ENCODE measurements around the gene NEURL1B. TPM values are rescaled to one million over a fixed set of nuclear protein-coding genes. Genes with fewer than 3 reads are reported as not detected.

The NEURL1B gene, protein sequence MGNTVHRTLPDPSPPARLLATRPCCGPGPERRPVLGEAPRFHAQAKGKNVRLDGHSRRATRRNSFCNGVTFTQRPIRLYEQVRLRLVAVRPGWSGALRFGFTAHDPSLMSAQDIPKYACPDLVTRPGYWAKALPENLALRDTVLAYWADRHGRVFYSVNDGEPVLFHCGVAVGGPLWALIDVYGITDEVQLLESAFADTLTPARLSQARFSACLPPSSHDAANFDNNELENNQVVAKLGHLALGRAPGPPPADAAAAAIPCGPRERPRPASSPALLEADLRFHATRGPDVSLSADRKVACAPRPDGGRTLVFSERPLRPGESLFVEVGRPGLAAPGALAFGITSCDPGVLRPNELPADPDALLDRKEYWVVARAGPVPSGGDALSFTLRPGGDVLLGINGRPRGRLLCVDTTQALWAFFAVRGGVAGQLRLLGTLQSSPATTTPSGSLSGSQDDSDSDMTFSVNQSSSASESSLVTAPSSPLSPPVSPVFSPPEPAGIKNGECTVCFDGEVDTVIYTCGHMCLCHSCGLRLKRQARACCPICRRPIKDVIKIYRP
- 4.7 TPM for total RNA-seq
- polyA plus RNA-seq = 5.3 TPM
- long read RNA-seq, donor 1 = 0 reads
- long read RNA-seq, donor 2 = 0 reads
- long read RNA-seq, donor 3, full-length matches to known transcripts = 1 of 1 reads
- long read RNA-seq, donor 3, partial matches to known transcripts = 0 of 1 reads
- long read RNA-seq, donor 3, other reads (novel, unspliced or antisense) = 0 of 1 reads
- long read RNA-seq, donor 4, full-length matches to known transcripts = 3 of 3 reads
- long read RNA-seq, donor 4, partial matches to known transcripts = 0 of 3 reads
- long read RNA-seq, donor 4, other reads (novel, unspliced or antisense) = 0 of 3 reads
- long read RNA-seq, donor 5, partial matches to known transcripts = 6 of 39 reads
- long read RNA-seq, donor 5, other reads (novel, unspliced or antisense) = 33 of 39 reads
- long read RNA-seq, donor 6, full-length matches to known transcripts = 1 of 1 reads
- long read RNA-seq, donor 6, partial matches to known transcripts = 0 of 1 reads
- long read RNA-seq, donor 6, other reads (novel, unspliced or antisense) = 0 of 1 reads
- long read RNA-seq, donor 7 = 0 reads
- long read RNA-seq, donor 8 = 0 reads
- long read RNA-seq, donor 9, full-length matches to known transcripts = 2 of 2 reads
- long read RNA-seq, donor 9, partial matches to known transcripts = 0 of 2 reads
- long read RNA-seq, donor 9, other reads (novel, unspliced or antisense) = 0 of 2 reads
- long read RNA-seq, donor 10 = 0 reads

DNA sequence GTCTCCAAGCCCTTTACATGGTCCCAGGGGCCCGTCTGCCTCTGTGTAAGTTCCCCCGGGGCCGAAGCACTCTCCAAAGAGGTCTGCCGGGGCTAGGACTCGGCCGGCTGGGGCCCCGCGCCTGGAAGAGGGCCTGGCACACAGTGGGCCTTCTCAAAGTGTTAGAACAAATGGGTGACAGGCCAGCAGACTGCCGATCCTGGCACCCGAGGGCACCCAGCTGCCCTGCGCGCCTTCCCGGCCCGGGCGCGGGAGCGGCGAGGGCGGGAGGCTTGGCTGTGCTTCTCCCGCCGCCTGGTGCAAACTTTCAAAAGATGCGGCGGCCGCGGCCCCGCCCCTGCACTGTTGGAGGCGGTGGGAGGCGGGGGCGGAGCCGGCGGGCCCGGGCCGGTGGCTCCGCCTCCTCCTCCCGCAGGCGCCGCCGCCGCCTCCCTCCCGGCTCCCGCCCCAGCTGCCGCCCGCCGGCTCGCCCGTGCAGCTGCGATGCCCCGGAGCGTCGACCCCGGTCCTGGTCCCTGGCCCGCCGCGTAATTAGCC lies at the start of gene NEURL1B:
TSS of gene NEURL1B (plus strand) at position 442 of the 537 bp plus-strand sequence. CDS start 144 bp downstream, outside the sequence.
- under 1% methylated on average over 54 of the region's 54 CpGs for WGBS
- Histone ChIP-seq H3K4me1 (ENCODE audit: control insufficient read depth in 2 of 2, insufficient read depth in 2 of 2, low read length in 2 of 2) (peaks cover 14 to 19% of the 10 kb centered on the region in 2 donors), H3K4me3 (ENCODE audit: low read length in 2 of 2) (peak within 1 kb of the TSS; percentile 46 to 67), H3K27me3 (ENCODE audit: control insufficient read depth in 2 of 2, insufficient read depth in 1 of 2, low read length in 1 of 2) (peaks cover 4 to 32% of the 10 kb centered on the region in 2 donors), H3K9me3 (ENCODE audit: control insufficient read depth in 2 of 2, insufficient read depth in 1 of 2, low read length in 1 of 2) (peaks cover 0 to 6% of the 10 kb centered on the region in 2 donors), H3K36me3 (ENCODE audit: control insufficient read depth in 2 of 2, insufficient read depth in 2 of 2, low read length in 1 of 2) (peaks cover 0 to 6% of the 10 kb centered on the region in 2 donors), H3K27ac (ENCODE audit: low read depth in 1 of 2, low read length in 1 of 2) (peak within 1 kb of the TSS; percentile 27 to 33)
- DNase-seq (ENCODE audit: low read depth in 6 of 9, low spot score in 9 of 9) = peak in 8 of 9 donors; percentile 36 to 87 (median 64)

DNA sequence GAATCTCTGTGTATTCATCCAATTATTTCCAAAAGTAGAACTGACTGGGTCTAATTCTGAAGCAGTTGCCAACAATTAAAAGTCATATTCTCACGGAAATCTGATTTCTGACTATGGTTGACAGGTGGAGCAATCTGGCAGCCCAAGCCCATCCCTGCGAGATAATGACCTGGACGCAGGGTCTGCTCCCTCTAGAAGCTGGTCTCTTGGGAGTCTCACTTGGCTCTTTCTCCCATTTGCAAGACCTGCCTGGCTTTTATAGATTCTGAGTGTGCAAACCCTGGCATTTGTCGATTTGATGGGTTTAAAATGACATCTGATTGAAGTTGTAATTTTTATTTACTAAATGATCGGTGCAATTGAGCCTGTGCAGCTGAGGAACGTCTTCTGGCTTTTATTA lies 49.4 kb upstream of the NEURL1B start:
- no peak overlapping the region for H3K4me3 ChIP-seq (ENCODE audit: low read length in 2 of 2)
- H3K27ac ChIP-seq (ENCODE audit: low read depth in 1 of 2, low read length in 1 of 2) = no peak overlapping the region
- no peaks in the 10 kb centered on the region for H3K36me3 ChIP-seq (ENCODE audit: control insufficient read depth in 2 of 2, insufficient read depth in 2 of 2, low read length in 1 of 2)
- DNase-seq (ENCODE audit: low read depth in 6 of 9, low spot score in 9 of 9) = no peak
- H3K27me3 ChIP-seq (ENCODE audit: control insufficient read depth in 2 of 2, insufficient read depth in 1 of 2, low read length in 1 of 2) = peaks cover 0 to 6% of the 10 kb centered on the region in 2 donors
- 87% methylated on average over 6 of the region's 6 CpGs for WGBS
- H3K9me3 ChIP-seq (ENCODE audit: control insufficient read depth in 2 of 2, insufficient read depth in 1 of 2, low read length in 1 of 2) = no peaks in the 10 kb centered on the region
- no peaks in the 10 kb centered on the region for H3K4me1 ChIP-seq (ENCODE audit: control insufficient read depth in 2 of 2, insufficient read depth in 2 of 2, low read length in 2 of 2)

DNA sequence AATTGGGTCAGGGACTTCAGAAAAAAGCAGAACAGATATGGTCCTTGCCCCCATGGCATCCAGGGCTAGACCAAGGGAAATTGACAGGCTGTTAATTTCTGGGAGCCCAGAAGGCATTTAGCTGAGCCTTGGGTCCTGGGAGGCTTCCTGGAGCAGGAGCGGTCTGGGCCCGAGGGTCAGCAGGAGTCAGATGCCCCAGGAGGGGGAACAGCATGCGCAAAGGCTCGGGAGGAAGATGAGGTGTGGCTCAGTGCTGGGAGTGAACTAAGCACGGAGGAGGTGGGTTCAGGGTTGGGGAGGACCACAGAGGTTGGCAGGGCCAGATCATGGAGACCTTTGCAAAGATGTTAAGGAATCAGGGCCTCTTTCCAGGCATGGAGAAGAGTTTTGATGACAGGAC lies 48.2 kb upstream of the NEURL1B start:
- 95% methylated on average over 5 of the region's 5 CpGs for WGBS
- DNase-seq (ENCODE audit: low read depth in 6 of 9, low spot score in 9 of 9) = no peak
- no peak overlapping the region for H3K27ac ChIP-seq (ENCODE audit: low read depth in 1 of 2, low read length in 1 of 2)
- no peaks in the 10 kb centered on the region for H3K4me1 ChIP-seq (ENCODE audit: control insufficient read depth in 2 of 2, insufficient read depth in 2 of 2, low read length in 2 of 2)
- H3K27me3 ChIP-seq (ENCODE audit: control insufficient read depth in 2 of 2, insufficient read depth in 1 of 2, low read length in 1 of 2) = no peaks in the 10 kb centered on the region
- H3K4me3 ChIP-seq (ENCODE audit: low read length in 2 of 2) = no peak overlapping the region
- no peaks in the 10 kb centered on the region for H3K36me3 ChIP-seq (ENCODE audit: control insufficient read depth in 2 of 2, insufficient read depth in 2 of 2, low read length in 1 of 2)
- no peaks in the 10 kb centered on the region for H3K9me3 ChIP-seq (ENCODE audit: control insufficient read depth in 2 of 2, insufficient read depth in 1 of 2, low read length in 1 of 2)

DNA sequence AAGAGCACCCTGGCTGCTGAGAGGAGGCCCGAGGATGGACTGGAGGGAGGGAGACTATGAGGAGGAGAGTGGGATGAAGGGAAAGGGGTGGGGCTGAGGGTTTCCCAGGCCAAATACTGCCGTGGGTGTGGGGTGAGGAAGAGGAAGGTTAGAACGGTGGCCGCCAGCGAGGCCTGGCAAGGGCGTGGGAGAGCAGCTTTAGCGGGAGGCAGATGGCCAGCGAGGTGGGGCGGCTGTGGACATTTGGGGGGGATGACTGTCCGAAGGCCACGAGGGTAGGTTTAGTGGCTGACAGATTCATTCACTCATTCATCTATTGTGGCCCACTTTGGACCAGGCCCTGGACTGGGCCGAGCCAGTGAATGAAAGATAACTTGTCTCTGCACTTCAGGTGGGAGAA lies 47.8 kb upstream of the NEURL1B start:
- Histone ChIP-seq H3K36me3 (ENCODE audit: control insufficient read depth in 2 of 2, insufficient read depth in 2 of 2, low read length in 1 of 2) (no peaks in the 10 kb centered on the region), H3K9me3 (ENCODE audit: control insufficient read depth in 2 of 2, insufficient read depth in 1 of 2, low read length in 1 of 2) (no peaks in the 10 kb centered on the region), H3K27ac (ENCODE audit: low read depth in 1 of 2, low read length in 1 of 2) (no peak overlapping the region), H3K4me1 (ENCODE audit: control insufficient read depth in 2 of 2, insufficient read depth in 2 of 2, low read length in 2 of 2) (no peaks in the 10 kb centered on the region), H3K27me3 (ENCODE audit: control insufficient read depth in 2 of 2, insufficient read depth in 1 of 2, low read length in 1 of 2) (no peaks in the 10 kb centered on the region), H3K4me3 (ENCODE audit: low read length in 2 of 2) (no peak overlapping the region)
- 95% methylated on average over 12 of the region's 12 CpGs for WGBS
- DNase-seq (ENCODE audit: low read depth in 6 of 9, low spot score in 9 of 9) = no peak

DNA sequence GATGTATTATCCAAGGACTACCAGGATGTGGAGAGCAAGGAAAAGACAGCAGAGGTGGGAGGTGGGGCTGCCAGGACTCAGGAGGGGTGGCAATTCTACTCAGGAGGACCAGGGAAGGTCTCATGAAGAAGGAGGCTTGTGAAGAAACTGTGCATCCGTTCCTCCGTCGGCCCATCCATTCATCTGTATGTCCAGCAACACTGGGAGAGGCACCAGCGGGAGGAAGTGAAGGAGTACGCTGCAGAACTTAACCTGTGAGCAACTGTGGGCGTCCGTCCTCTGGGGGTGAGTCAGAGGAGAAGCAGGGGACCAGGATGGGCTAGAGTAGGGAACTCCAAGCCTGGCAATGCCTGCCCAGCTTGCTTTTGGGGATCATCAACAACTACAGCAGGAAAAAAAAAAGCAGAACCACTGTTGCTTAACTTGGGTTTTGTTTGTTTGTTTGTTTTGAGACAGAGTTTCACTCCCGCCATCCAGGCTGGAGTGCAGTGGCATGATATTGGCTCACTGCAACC lies 47.3 kb upstream of the NEURL1B start:
- H3K36me3 ChIP-seq (ENCODE audit: control insufficient read depth in 2 of 2, insufficient read depth in 2 of 2, low read length in 1 of 2) = no peaks in the 10 kb centered on the region
- H3K4me1 ChIP-seq (ENCODE audit: control insufficient read depth in 2 of 2, insufficient read depth in 2 of 2, low read length in 2 of 2) = no peaks in the 10 kb centered on the region
- WGBS = 95% methylated on average over 8 of the region's 8 CpGs
- H3K4me3 ChIP-seq (ENCODE audit: low read length in 2 of 2) = no peak overlapping the region
- no peak overlapping the region for H3K27ac ChIP-seq (ENCODE audit: low read depth in 1 of 2, low read length in 1 of 2)
- no peak for DNase-seq (ENCODE audit: low read depth in 6 of 9, low spot score in 9 of 9)
- H3K9me3 ChIP-seq (ENCODE audit: control insufficient read depth in 2 of 2, insufficient read depth in 1 of 2, low read length in 1 of 2) = no peaks in the 10 kb centered on the region
- H3K27me3 ChIP-seq (ENCODE audit: control insufficient read depth in 2 of 2, insufficient read depth in 1 of 2, low read length in 1 of 2) = no peaks in the 10 kb centered on the region

DNA sequence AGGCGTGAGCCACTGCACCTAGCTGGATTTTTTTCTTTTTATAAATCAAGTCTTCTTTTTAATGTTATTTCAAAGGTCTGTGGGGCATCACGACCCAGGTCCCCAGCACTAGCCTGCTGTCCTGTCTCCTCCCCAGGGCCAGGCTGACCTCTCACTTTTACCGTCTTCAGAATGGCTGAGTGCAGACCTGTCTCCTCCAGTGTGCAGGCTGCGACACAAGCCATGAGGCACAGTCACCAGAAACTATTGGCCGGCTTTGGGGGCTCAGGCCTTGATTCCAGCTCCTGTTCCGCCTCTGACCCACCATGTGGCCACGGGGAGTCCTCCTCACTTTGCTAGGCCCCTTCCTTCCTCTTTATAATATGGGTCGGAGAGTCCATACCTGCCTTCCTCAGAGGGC lies 46.6 kb upstream of the NEURL1B start:
- Histone ChIP-seq H3K9me3 (ENCODE audit: control insufficient read depth in 2 of 2, insufficient read depth in 1 of 2, low read length in 1 of 2) (no peaks in the 10 kb centered on the region), H3K4me3 (ENCODE audit: low read length in 2 of 2) (no peak overlapping the region), H3K36me3 (ENCODE audit: control insufficient read depth in 2 of 2, insufficient read depth in 2 of 2, low read length in 1 of 2) (no peaks in the 10 kb centered on the region), H3K27ac (ENCODE audit: low read depth in 1 of 2, low read length in 1 of 2) (no peak overlapping the region), H3K4me1 (ENCODE audit: control insufficient read depth in 2 of 2, insufficient read depth in 2 of 2, low read length in 2 of 2) (no peaks in the 10 kb centered on the region), H3K27me3 (ENCODE audit: control insufficient read depth in 2 of 2, insufficient read depth in 1 of 2, low read length in 1 of 2) (no peaks in the 10 kb centered on the region)
- DNase-seq (ENCODE audit: low read depth in 6 of 9, low spot score in 9 of 9) = no peak
- 86% methylated on average over 8 of the region's 8 CpGs for WGBS

DNA sequence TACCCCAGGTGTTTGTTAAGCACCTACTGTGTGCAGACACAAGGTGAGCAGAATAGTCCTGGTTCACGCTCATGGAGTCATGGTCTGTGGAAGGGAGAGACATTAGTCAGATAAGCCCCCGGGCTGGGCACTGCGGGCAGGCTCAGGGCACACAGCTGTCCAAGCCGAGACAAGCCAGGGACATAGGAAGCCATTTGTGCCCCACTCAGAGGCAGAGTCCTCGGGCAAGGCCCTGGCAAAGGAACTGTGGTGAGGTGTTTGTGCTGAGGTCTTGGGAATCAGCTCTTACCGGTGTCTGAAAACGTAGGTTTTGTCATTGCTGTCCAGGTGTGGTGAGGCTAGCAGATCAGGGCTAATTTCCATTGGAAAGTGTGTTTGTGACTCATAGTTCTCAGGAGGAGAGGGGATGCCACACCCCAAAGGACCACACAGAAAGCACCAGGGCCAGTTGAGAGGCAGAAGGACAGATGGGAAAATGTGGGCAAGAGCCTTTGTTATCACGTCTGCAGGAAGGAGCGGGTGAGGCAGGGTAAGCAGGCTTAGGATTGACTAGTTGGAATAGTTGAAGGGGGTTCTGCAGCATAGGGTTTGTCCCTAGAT lies 46.1 kb upstream of the NEURL1B start:
- no peak overlapping the region for H3K27ac ChIP-seq (ENCODE audit: low read depth in 1 of 2, low read length in 1 of 2)
- H3K9me3 ChIP-seq (ENCODE audit: control insufficient read depth in 2 of 2, insufficient read depth in 1 of 2, low read length in 1 of 2) = no peaks in the 10 kb centered on the region
- no peaks in the 10 kb centered on the region for H3K4me1 ChIP-seq (ENCODE audit: control insufficient read depth in 2 of 2, insufficient read depth in 2 of 2, low read length in 2 of 2)
- H3K36me3 ChIP-seq (ENCODE audit: control insufficient read depth in 2 of 2, insufficient read depth in 2 of 2, low read length in 1 of 2) = no peaks in the 10 kb centered on the region
- WGBS = 85% methylated on average over 9 of the region's 9 CpGs
- DNase-seq (ENCODE audit: low read depth in 6 of 9, low spot score in 9 of 9) = no peak
- H3K4me3 ChIP-seq (ENCODE audit: low read length in 2 of 2) = no peak overlapping the region
- no peaks in the 10 kb centered on the region for H3K27me3 ChIP-seq (ENCODE audit: control insufficient read depth in 2 of 2, insufficient read depth in 1 of 2, low read length in 1 of 2)
